Occipital lobe (tissue), 1 donor: Measurements from ENCODE around the gene ZNF256. TPM values are rescaled to one million over a fixed set of nuclear protein-coding genes. Genes with fewer than 3 reads are reported as not detected.

Source experiments
- total RNA-seq: library from RNA; depleted of rRNA; stranded (reverse); fragments of >200 nt; gene quantifications from one replicate; pipeline ENCODE4 v1.2.3, GENCODE V29; 2014

ZNF256 gene
- total RNA-seq, 1 donor from 2014 or later: 15.6 TPM

Other genes with a start within 250 kb of the ZNF256 start
- 42.7 TPM for gene ZNF154, start 238.5 kb downstream of the ZNF256 start, total RNA-seq
- 36.2 TPM for gene ZNF671, start 220.1 kb downstream of the ZNF256 start, total RNA-seq
- 51.6 TPM for gene ZNF776, start 200.9 kb downstream of the ZNF256 start, total RNA-seq
- 69.7 TPM for gene ZNF586, start 178.0 kb downstream of the ZNF256 start, total RNA-seq
- 9.7 TPM for gene ZNF552, start 132.8 kb downstream of the ZNF256 start, total RNA-seq
- gene ZNF587B, start 117.4 kb downstream of the ZNF256 start, total RNA-seq: 20.9 TPM
- 34.5 TPM for gene ZNF587, start 97.8 kb downstream of the ZNF256 start, total RNA-seq
- gene ZNF814, start 58.7 kb downstream of the ZNF256 start, total RNA-seq: 32.8 TPM
- 39.3 TPM for gene ZNF417, start 31.1 kb downstream of the ZNF256 start, total RNA-seq
- gene ZNF418, start 12.3 kb downstream of the ZNF256 start, total RNA-seq: 64.3 TPM
- not detected for gene C19orf18, start 26.8 kb upstream of the ZNF256 start, total RNA-seq
- 57.1 TPM for gene ZNF606, start 55.1 kb upstream of the ZNF256 start, total RNA-seq
- 0.62 TPM for gene ZSCAN1, start 86.3 kb upstream of the ZNF256 start, total RNA-seq
- 13.4 TPM for gene ZNF135, start 111.6 kb upstream of the ZNF256 start, total RNA-seq
- gene ZSCAN18, start 150.5 kb upstream of the ZNF256 start, total RNA-seq: 87.0 TPM
- 28.4 TPM for gene ZNF329, start 203.1 kb upstream of the ZNF256 start, total RNA-seq
- gene ZNF274, start 235.4 kb upstream of the ZNF256 start, total RNA-seq: 25.1 TPM